ENCODE data around the gene EHBP1L1. TPM values are rescaled to one million over a fixed set of nuclear protein-coding genes. Genes with fewer than 3 reads are reported as not detected.

Gene EHBP1L1
- total and polyA plus RNA-seq, 2 of the 8 experiments (the other 6 are each of a cell fraction or from before 2014, with no cell fraction given) = 4.3 to 6.6 TPM

DNA sequence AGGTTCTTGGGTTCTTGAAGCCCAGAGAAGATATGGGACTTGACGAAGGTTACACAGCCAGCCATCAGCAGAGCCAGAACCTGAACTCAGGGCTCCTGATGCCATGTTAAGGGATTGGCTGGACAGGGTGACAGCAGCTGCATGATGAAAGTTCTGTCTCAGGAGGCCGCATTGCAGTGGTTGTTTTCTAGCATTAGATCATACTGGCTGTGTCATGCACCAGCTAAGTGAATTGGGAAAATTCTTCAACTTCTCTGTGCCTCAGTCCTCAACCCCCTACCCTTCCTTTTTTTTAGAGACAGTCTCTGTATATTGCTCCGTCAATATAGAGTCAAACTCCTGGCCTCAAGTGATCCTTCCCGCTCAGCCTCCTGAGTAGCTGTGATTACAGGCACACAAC, 12.3 kb upstream of the EHBP1L1 start (continued):
- TF ChIP-seq, protein P1, sequence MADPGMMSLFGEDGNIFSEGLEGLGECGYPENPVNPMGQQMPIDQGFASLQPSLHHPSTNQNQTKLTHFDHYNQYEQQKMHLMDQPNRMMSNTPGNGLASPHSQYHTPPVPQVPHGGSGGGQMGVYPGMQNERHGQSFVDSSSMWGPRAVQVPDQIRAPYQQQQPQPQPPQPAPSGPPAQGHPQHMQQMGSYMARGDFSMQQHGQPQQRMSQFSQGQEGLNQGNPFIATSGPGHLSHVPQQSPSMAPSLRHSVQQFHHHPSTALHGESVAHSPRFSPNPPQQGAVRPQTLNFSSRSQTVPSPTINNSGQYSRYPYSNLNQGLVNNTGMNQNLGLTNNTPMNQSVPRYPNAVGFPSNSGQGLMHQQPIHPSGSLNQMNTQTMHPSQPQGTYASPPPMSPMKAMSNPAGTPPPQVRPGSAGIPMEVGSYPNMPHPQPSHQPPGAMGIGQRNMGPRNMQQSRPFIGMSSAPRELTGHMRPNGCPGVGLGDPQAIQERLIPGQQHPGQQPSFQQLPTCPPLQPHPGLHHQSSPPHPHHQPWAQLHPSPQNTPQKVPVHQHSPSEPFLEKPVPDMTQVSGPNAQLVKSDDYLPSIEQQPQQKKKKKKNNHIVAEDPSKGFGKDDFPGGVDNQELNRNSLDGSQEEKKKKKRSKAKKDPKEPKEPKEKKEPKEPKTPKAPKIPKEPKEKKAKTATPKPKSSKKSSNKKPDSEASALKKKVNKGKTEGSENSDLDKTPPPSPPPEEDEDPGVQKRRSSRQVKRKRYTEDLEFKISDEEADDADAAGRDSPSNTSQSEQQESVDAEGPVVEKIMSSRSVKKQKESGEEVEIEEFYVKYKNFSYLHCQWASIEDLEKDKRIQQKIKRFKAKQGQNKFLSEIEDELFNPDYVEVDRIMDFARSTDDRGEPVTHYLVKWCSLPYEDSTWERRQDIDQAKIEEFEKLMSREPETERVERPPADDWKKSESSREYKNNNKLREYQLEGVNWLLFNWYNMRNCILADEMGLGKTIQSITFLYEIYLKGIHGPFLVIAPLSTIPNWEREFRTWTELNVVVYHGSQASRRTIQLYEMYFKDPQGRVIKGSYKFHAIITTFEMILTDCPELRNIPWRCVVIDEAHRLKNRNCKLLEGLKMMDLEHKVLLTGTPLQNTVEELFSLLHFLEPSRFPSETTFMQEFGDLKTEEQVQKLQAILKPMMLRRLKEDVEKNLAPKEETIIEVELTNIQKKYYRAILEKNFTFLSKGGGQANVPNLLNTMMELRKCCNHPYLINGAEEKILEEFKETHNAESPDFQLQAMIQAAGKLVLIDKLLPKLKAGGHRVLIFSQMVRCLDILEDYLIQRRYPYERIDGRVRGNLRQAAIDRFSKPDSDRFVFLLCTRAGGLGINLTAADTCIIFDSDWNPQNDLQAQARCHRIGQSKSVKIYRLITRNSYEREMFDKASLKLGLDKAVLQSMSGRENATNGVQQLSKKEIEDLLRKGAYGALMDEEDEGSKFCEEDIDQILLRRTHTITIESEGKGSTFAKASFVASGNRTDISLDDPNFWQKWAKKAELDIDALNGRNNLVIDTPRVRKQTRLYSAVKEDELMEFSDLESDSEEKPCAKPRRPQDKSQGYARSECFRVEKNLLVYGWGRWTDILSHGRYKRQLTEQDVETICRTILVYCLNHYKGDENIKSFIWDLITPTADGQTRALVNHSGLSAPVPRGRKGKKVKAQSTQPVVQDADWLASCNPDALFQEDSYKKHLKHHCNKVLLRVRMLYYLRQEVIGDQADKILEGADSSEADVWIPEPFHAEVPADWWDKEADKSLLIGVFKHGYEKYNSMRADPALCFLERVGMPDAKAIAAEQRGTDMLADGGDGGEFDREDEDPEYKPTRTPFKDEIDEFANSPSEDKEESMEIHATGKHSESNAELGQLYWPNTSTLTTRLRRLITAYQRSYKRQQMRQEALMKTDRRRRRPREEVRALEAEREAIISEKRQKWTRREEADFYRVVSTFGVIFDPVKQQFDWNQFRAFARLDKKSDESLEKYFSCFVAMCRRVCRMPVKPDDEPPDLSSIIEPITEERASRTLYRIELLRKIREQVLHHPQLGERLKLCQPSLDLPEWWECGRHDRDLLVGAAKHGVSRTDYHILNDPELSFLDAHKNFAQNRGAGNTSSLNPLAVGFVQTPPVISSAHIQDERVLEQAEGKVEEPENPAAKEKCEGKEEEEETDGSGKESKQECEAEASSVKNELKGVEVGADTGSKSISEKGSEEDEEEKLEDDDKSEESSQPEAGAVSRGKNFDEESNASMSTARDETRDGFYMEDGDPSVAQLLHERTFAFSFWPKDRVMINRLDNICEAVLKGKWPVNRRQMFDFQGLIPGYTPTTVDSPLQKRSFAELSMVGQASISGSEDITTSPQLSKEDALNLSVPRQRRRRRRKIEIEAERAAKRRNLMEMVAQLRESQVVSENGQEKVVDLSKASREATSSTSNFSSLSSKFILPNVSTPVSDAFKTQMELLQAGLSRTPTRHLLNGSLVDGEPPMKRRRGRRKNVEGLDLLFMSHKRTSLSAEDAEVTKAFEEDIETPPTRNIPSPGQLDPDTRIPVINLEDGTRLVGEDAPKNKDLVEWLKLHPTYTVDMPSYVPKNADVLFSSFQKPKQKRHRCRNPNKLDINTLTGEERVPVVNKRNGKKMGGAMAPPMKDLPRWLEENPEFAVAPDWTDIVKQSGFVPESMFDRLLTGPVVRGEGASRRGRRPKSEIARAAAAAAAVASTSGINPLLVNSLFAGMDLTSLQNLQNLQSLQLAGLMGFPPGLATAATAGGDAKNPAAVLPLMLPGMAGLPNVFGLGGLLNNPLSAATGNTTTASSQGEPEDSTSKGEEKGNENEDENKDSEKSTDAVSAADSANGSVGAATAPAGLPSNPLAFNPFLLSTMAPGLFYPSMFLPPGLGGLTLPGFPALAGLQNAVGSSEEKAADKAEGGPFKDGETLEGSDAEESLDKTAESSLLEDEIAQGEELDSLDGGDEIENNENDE (IDR thresholded peaks at IDR 0.05; ENCODE audit: insufficient replicate concordance, low read length) = no peak
